HepG2 (cell line): ENCODE measurements around the gene CNTFR. TPM values are rescaled to one million over a fixed set of nuclear protein-coding genes. Genes with fewer than 3 reads are reported as not detected.

ENCODE experiments used
- ATAC-seq: fragments of 200-7000 bp; cut with Tn5 transposase; 3 replicates; pipeline ENCODE4 v1.9.1; 2020; ENCODE audit warnings: mild to moderate bottlenecking, moderate library complexity
- BruUV-seq: library from RNA; stranded (reverse); fragments of 400-500 nt; replicated peaks from 2 replicates; lab custom pipeline; 2021; lab: Mats Ljungman, UMichigan
- CTCF ChIA-PET: fragments of 300-600 bp; formaldehyde crosslinking; extraction: SDS; loops from one replicate; lab custom pipeline; 2021; ENCODE audit warnings: low total read pairs, inconsistent platforms, low intra/inter-chr PET ratio; lab: Yijun Ruan, JAX
- POLR2A ChIA-PET: fragments of 350-600 bp; sonication (Branson Sonifier 250); formaldehyde crosslinking; loops from one replicate; lab custom pipeline; 2020; ENCODE audit warnings: antibody characterized with exemption, inconsistent platforms; lab: Yijun Ruan, JAX
- DNase-seq: peaks from one replicate; pipeline ENCODE4 v3.0.0-alpha.2; 2015; ENCODE audit warnings: low spot score
- FAIRE-seq: peaks from 3 replicates; lab custom pipeline; 2011; peaks lifted over from hg19 to GRCh38; lab: Jason Lieb, UNC
- H2AFZ ChIP-seq: one replicate; pipeline ENCODE4 v1.6.1; 2011; ENCODE audit warnings: low read length, inconsistent platforms
- H3K27ac ChIP-seq: fragments of 300-600 bp; 3 replicates; pipeline ENCODE4 v1.8.0; 2011; ENCODE audit warnings: mixed run types, mild to moderate bottlenecking, mixed read lengths, low read length, inconsistent platforms; ENCODE audit not compliant: insufficient read depth; ENCODE audit errors: extremely low read length
- H3K27me3 ChIP-seq, 2 experiments: fragments of 200-600 bp in 1 of 2; 2 replicates in 1 of 2; 3 replicates in 1 of 2; pipeline versions ENCODE4 v1.6.0 to v1.8.0; 2011; ENCODE audit warnings: low read length in 2 of 2, mild to moderate bottlenecking in 2 of 2, moderate library complexity in 2 of 2, inconsistent platforms in 1 of 2; ENCODE audit not compliant: insufficient read depth in 2 of 2, control insufficient read depth in 1 of 2
- H3K36me3 ChIP-seq, 2 experiments: fragments of 200-600 bp in 1 of 2; replicated peaks in 1 of 2; 2 replicates in 1 of 2; 3 replicates in 1 of 2; pipeline versions ENCODE4 v1.5.1 to v1.8.0; 2011; ENCODE audit warnings: low read length in 2 of 2, inconsistent platforms in 1 of 2; ENCODE audit not compliant: insufficient read depth in 2 of 2, control insufficient read depth in 1 of 2
- H3K4me1 ChIP-seq: 2 replicates; pipeline ENCODE4 v1.5.1; 2012; ENCODE audit warnings: low read length, inconsistent platforms; ENCODE audit not compliant: insufficient read depth
- H3K4me2 ChIP-seq: 2 replicates; pipeline ENCODE4 v1.6.0; 2011; ENCODE audit warnings: low read depth, low read length, inconsistent platforms
- H3K4me3 ChIP-seq, 3 experiments: fragments of 200-600 bp in 1 of 3; sonication (generic), shearing (Covaris generic) in 1 of 3; replicated peaks in 1 of 3; 2 replicates each; pipeline ENCODE4 v1.5.1; 2011 to 2016; ENCODE audit warnings: low read length in 3 of 3, inconsistent platforms in 2 of 3, low read depth in 2 of 3, mild to moderate bottlenecking in 2 of 3, control low read depth in 1 of 3, mixed read lengths in 1 of 3; ENCODE audit not compliant: insufficient read depth in 1 of 3
- H3K79me2 ChIP-seq: one replicate; pipeline ENCODE4 v1.6.1; 2011; ENCODE audit warnings: low read length, inconsistent platforms; ENCODE audit not compliant: insufficient read depth
- H3K9ac ChIP-seq: 2 replicates; pipeline ENCODE4 v1.6.0; 2011; ENCODE audit warnings: mild to moderate bottlenecking, low read depth, low read length, inconsistent platforms; ENCODE audit not compliant: insufficient read depth
- H3K9me3 ChIP-seq: 2 replicates; pipeline ENCODE4 v1.5.1; 2012; ENCODE audit warnings: mild to moderate bottlenecking, low read length
- H4K20me1 ChIP-seq: 2 replicates; pipeline ENCODE4 v1.6.0; 2011; ENCODE audit warnings: inconsistent platforms, mild to moderate bottlenecking, low read length, moderate library complexity; ENCODE audit not compliant: insufficient read depth
- EZH2 ChIP-seq: conservative IDR thresholded peaks from 2 replicates; pipeline ENCODE4 v1.6.1; 2012; ENCODE audit warnings: mild to moderate bottlenecking, low read depth, low read length, moderate library complexity
- FOXC1 ChIP-seq: sonication (generic); formaldehyde crosslinking; IDR thresholded peaks from 2 replicates; pipeline ENCODE4 v1.8.0; 2022; ENCODE audit warnings: mild to moderate bottlenecking, missing genetic modification reagents, borderline replicate concordance
- GLMP ChIP-seq: sonication (generic); formaldehyde crosslinking; IDR thresholded peaks from 2 replicates; pipeline ENCODE4 v1.9.0; 2021; ENCODE audit warnings: missing genetic modification reagents, mild to moderate bottlenecking, borderline replicate concordance
- ZMYM3 ChIP-seq: sonication (generic); formaldehyde crosslinking; IDR thresholded peaks from 2 replicates; pipeline ENCODE4 v1.5.1; 2020; ENCODE audit warnings: mild to moderate bottlenecking, missing genetic modification reagents
- WGBS: methylation state at CpG from one replicate; pipeline ENCODE4 v1.1.6; 2017; ENCODE audit warnings: low lambda C conversion rate; 5-methylcytosine and 5-hydroxymethylcytosine counted together
- in situ Hi-C: cut with HindIII; loops from 2 replicates; pipeline ENCODE4 v1.10.0; 2017; ENCODE audit warnings: low pct_unique_long_range_greater_than_20kb; ENCODE audit not compliant: extremely low pct_ligation_motif_present
- intact Hi-C: fragments of 100-400 bp; cut with micrococcal nuclease; formaldehyde crosslinking; loops from one replicate; pipeline ENCODE4 v1.10.0; 2022; ENCODE audit not compliant: unreplicated experiment
- polyA plus RNA-seq, 8 experiments: library from polyadenylated mRNA; depleted of rRNA in 3 of 8; stranded (reverse) in 7 of 8; unstranded in 1 of 8; fragments of >200 nt; fragmentation: Illumina TruSeq in 4 of 8; extraction: Trizol in 4 of 8; gene quantifications; 2 replicates each; pipeline versions ENCODE4 v1.2.1 to v1.2.3, GENCODE V29; 2011 to 2016; ENCODE audit warnings: low read depth in 4 of 8, missing spikeins in 1 of 8, mixed read lengths in 1 of 8; ENCODE audit not compliant: insufficient read depth in 1 of 8
- total RNA-seq, 5 experiments: library from RNA; depleted of rRNA; stranded (reverse); fragments of >200 nt; fragmentation: Illumina TruSeq; extraction: Trizol; gene quantifications; 2 replicates each; pipeline ENCODE4 v1.2.3, GENCODE V29; 2016; ENCODE audit warnings: low read depth in 1 of 5
- TF ChIP-seq, protein P1 (sequence below): sonication (generic); formaldehyde crosslinking; IDR thresholded peaks from 2 replicates; pipeline ENCODE4 v1.4.0; 2020; ENCODE audit warnings: mild to moderate bottlenecking, missing genetic modification reagents

CNTFR gene
- total and polyA plus RNA-seq, 2 of the 13 experiments (the other 11 are each of a cell fraction or from before 2014, with no cell fraction given), result not detected

DNA sequence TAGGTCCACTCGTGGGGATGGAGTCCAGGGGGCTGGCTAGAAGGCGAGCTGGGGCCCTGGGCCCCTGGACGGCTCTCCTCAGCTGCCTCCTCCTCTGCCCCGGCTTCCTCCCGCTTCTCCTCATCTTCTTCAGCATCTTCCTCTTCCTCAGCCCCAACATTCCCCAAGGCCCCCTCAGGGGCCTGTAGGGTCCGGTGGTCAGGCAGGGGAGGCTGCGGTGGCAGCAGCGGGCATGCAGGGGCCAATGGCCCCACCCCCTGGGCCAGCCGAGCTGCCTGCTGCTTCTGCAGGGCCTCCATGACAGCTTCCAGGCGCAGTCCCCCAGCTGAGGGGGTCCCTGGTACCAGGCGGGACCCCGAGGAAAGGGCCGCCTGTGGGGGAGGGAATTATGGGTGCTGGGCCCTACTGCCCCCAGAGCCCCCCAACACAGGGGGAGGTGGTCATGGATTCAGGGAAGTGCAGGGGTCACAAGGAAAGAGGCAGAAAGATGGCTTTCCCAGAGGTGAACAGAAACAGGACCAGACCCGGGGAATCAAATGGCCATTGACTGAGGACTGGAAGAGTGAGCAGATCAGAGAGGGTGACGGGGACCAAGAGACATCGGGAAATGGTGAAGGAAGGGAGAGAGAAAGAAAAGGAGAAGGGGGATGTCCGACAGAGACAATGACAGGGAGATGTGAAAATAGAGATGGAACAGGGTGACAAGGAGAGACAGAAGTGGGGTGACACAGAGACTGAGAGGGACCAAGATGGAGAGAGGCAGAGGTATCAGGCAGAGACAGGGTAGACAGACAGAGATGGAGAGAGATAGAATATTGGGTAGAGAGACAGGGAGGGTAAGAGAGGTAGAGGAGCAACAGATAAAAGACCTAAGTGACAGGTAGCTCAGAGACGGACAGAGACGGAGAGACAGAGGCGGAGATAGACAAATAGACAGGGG lies 38.5 kb upstream of the CNTFR start:
- ATAC-seq (no peak), DNase-seq (no peak), FAIRE-seq (no peak)
- Histone ChIP-seq H3K79me2 (no peaks in the 10 kb centered on the region), H4K20me1 (no peaks in the 10 kb centered on the region), H3K4me3 (peak overlapping the region; percentile 36 to 73 (median 40)), H3K27ac (no peak overlapping the region), H2AFZ (no peak overlapping the region), H3K36me3 (no peaks in the 10 kb centered on the region), H3K9ac (no peak overlapping the region), H3K4me2 (peak overlapping the region; percentile 72), H3K27me3 (peaks cover 4 to 20% of the 10 kb centered on the region in 2 experiments; a peak in 3 of 5 replicates), H3K9me3 (no peaks in the 10 kb centered on the region), H3K4me1 (peaks cover 35% of the 10 kb centered on the region)
- POLR2A ChIA-PET, result no interaction called here
- in situ Hi-C loops, result no loop called here
- CTCF ChIA-PET, result no interaction called here
- intact Hi-C loops, result no loop called here
- TF ChIP-seq EZH2 (0 out of 2 replicates have a peak, but pooled peaks have one; percentile 53), FOXC1 (no peak)
- TF ChIP-seq, protein P1, sequence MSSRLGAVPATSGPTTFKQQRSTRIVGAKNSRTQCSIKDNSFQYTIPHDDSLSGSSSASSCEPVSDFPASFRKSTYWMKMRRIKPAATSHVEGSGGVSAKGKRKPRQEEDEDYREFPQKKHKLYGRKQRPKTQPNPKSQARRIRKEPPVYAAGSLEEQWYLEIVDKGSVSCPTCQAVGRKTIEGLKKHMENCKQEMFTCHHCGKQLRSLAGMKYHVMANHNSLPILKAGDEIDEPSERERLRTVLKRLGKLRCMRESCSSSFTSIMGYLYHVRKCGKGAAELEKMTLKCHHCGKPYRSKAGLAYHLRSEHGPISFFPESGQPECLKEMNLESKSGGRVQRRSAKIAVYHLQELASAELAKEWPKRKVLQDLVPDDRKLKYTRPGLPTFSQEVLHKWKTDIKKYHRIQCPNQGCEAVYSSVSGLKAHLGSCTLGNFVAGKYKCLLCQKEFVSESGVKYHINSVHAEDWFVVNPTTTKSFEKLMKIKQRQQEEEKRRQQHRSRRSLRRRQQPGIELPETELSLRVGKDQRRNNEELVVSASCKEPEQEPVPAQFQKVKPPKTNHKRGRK, result 0 out of 2 replicates have a peak, but pooled peaks have one; percentile 40
- WGBS, result 44% methylated on average over 20 of the region's 20 CpGs
- no TSS peak for BruUV-seq

DNA sequence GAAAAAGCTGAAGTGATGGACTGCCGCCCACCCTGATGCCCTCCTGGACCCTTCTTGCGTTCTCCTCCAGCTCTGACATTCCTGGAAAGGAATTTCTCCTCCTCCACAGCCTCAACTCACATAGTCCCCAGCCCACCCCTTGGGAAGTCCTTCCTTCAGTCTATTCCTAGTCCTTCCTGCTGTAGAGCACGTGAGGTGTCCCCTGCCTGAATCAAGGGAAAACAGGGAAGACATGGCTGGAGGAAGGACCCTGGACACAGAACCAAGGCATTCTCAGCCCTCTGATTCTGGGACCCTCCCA lies 35.6 kb upstream of the CNTFR start:
- peaks cover 32% of the 10 kb centered on the region for H3K4me1 ChIP-seq
- H3K27ac ChIP-seq, result no peak overlapping the region
- no TSS peak for BruUV-seq
- no peak overlapping the region for H3K4me2 ChIP-seq
- no peak for DNase-seq
- POLR2A ChIA-PET, result no interaction called here
- CTCF ChIA-PET, result no interaction called here
- H3K79me2 ChIP-seq, result no peaks in the 10 kb centered on the region
- in situ Hi-C loops, result no loop called here
- H3K9me3 ChIP-seq, result no peaks in the 10 kb centered on the region
- no peaks in the 10 kb centered on the region for H3K36me3 ChIP-seq
- TF ChIP-seq ZMYM3 (CRISPR knock-in tag), result peak; percentile 28; the same call in 1 of the 2 replicates
- no peak for TF ChIP-seq GLMP (CRISPR knock-in tag)
- TF ChIP-seq, all 625 proteins: peak for 1
- Histone ChIP-seq H2AFZ (no peak overlapping the region), H3K27me3 (peaks cover 4 to 20% of the 10 kb centered on the region in 2 experiments; a peak in 3 of 5 replicates), H4K20me1 (no peaks in the 10 kb centered on the region), H3K9ac (no peak overlapping the region), H3K4me3 (no peak overlapping the region)
- FAIRE-seq (no peak), ATAC-seq (no peak)
- intact Hi-C loops, result no loop called here
- 14% methylated on average over 3 of the region's 3 CpGs for WGBS
